NCI-H1436 (cell line): ENCODE measurements around the gene CUL7.
"Not testable (repeated sequence)": the region's sequence is repeated elsewhere in the genome, so short reads cannot be mapped to it uniquely, and the experiment has no call there.

Experiments
- DNase-seq: peaks from one replicate; lab custom pipeline; 2025; lab: John Stamatoyannopoulos, UW

CUL7 gene

GRCh38 chr6:43053545-43054205 is at the start of gene CUL7:
TSS of gene CUL7 (minus strand) at chr6:43053851. CDS start at chr6:43052788, 1,063 bp downstream.
- peak; percentile 86 for DNase-seq

DNA sequence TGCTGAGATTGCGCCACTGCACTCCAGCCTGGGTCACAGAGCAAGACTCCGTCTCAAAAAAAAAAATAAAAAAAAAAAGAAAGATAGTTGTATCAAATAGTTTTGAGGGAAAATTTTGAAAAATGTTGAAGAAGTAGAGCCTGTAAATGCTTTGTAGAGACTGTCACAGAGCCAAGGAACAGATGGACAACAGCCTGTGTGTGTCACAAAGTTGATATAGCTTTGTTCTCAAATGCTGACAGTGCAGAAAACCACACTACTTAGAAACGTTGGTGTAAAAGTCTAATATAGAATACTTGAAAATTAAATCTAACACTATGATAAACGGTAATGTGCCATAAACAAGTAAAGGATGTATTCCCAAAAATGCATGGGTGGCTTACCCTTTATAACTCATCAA is 47.8 kb upstream of the CUL7 start:
- no peak for DNase-seq

DNA sequence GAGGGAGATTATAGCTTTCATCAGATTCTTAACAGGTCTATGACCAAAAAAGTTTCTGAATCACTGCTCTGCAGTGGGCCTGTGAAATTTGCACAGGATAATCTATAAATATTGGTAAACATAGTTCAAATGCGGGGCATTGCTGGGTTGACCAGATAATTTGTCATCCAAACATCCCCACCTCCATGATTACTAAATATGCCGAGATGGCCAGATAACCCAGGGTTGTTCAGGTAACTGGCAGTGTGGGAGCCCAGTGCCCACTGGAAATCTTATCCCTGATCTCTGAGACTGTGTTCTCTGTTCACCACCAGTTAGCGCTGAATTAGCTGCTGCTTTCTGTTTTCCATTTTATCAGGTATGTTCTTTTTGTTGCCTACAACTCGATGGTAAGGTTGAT is 43.9 kb upstream of the CUL7 start:
- no peak for DNase-seq

DNA sequence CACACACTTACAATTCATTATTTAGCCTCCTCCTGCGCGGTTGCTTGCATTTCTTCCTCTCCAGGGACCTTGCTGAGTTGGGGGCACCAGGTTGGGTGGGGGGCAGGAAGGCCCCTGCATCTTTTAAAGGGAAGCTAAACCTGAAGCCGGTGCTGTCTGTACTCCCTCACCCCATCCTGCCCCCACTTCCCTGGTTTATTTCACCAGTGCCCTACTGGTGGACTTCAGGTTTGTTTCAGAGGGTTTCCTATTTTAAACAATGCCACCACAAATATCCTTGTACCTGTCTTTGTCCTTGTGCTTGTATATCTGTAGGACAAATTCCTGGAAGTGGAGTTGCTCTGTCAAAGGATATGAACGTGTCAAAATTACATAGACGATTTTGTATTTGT is 43.4 kb upstream of the CUL7 start:
- DNase-seq: no peak

- no peak for DNase-seq
Observed at GRCh38 chr6:43096451-43097097, 42.9 kb upstream of the CUL7 start.

- DNase-seq: no peak
Observed at GRCh38 chr6:43095939-43096338, 42.3 kb upstream of the CUL7 start.

- DNase-seq: no peak
Observed at GRCh38 chr6:43093436-43094289, 40.0 kb upstream of the CUL7 start.

DNA sequence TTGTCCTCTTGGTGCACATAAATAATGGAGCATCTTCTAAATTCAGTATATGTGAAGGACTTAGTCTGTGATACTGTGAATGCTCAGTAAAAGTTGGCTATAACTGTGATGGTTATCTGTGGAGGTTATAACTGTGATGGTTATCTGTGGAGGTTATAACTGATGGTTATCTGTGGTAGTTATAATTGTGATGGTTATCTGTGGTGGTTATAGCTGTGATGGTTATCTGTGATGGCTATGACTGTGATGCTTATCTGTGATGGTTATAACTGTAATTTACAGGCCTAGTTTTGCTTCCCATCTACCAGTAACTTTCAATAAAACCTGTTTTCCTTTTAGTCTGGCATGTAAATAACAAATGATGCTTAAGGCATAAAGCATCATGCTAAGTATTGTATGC is 39.0 kb upstream of the CUL7 start:
- no peak for DNase-seq

DNA sequence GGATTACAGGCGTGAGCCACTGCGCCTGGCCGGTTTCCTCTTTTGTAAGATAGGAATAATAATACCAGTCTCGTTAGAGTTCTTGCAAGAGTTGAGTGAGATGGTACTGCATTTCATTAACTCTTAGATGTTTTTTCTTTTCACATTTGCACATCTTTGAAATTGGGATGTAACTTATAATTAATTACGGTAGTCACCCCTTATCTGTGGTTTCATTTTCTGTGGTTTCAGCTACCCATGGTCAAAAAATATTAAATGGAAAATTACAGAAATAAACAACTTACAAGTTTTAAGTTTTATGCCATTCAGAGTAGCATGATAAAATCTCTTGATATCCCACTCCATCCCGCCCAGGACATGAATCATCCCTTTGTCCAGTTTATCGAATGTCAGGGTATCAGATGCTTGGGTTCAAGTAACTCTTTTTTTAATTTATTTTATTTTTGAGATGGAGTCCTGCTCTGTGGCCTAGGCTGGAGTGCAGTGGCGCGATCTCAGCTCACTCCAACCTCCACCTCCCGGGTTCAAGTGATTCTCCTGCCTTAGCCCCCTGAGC is 37.9 kb upstream of the CUL7 start:
- no peak for DNase-seq

GRCh38 chr6:43091020-43091419 is 37.4 kb upstream of the CUL7 start:
- no peak for DNase-seq

GRCh38 chr6:43090559-43090956 is 36.9 kb upstream of the CUL7 start:
- no peak for DNase-seq

DNA sequence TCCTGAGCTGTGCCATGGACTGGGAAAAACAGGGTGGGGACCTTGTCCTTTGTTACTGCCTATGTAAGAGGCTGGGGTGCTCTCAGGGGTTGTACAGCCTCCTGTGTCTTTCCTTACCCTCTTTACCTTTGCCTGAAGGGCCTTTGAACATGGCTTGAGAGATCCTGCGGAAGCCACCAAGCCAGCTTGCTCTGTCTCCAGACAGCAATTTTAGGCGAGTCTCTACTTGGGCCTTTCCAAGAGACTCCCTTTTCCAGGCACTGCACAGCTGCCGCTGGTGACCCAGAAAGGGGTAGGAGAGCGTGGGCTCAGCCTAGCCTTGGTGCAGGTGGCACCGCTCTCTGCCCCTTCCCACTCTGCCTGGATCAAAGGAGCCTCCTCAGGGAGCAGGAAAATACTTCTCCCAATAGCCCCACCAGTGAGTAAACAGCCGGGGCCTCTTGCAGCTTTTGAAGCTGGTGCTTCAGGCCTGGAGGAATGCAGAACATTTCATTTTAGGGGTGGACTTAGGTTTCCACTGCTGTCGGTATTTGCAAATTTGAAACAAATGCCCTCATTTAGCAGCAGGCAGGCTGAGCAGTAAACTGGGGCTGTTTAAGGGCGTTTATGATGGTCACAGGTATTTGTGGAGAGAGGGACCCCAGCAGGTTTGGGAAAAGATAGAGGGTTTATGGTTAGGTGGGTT is 36.4 kb upstream of the CUL7 start:
- DNase-seq: no peak

- DNase-seq: no peak
Observed at GRCh38 chr6:43089467-43089866, 35.8 kb upstream of the CUL7 start.

DNA sequence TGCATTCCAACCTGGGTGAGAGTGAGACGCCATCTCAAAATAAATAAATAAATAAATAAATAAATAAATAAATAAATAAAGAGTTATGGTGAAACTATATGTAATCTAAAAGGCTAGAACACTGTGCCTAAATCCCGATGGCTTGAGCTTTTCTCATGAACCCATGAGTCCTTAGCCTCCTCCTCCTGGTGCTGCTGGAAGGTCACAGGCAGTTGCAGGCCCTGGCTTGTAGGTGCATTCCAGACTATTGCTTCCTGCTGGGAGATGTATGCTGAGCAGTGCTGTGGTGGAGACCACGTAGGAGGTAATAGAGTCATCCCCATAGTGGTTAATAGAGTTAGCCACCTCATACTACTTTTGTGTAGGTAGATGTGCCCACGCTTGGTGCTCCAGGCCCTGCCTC is 35.0 kb upstream of the CUL7 start:
- DNase-seq: no peak

- DNase-seq: no peak
Observed at GRCh38 chr6:43086022-43086658, 32.5 kb upstream of the CUL7 start.

- no peak for DNase-seq
Observed at GRCh38 chr6:43082806-43083655, 29.4 kb upstream of the CUL7 start.

DNA sequence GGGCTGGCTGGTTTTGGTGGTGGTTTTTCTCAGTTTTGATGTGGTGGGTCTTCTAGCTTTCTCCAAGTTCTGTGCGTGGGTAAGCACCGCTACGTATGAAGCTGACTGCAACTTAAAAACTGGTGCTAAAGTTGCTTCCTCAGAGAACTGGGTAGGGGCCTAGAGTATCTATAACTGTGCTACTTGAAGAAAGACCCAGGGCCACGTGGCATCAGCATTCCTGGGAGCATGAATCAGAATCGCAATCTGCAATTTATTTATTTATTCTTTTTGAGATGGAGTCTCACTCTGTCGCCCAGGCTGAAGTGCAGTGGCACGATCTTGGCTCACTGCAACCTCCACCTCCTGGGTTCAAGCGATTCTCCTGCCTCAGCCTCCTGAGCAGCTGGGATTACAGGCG is 28.3 kb upstream of the CUL7 start:
- not testable (repeated sequence) for DNase-seq

DNA sequence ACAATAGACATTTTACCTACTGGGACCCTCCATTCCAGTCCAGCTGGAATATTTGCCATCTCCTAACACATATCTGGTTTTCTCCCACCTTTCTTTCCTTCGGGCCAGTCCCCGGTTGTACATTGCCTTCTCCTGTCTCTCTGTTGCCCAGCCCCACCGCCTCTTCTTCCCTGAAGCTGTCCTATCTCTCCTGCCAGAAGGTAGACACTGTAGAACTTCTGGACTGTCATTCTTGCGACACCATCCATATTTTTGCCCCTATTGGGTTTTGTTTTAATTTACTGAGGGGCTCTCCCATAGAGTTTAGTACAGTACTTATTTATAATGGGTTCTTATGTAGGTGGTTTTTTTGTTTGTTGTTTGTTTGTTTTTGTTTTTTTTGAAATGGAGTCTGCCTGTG is 27.4 kb upstream of the CUL7 start:
- no peak for DNase-seq

DNA sequence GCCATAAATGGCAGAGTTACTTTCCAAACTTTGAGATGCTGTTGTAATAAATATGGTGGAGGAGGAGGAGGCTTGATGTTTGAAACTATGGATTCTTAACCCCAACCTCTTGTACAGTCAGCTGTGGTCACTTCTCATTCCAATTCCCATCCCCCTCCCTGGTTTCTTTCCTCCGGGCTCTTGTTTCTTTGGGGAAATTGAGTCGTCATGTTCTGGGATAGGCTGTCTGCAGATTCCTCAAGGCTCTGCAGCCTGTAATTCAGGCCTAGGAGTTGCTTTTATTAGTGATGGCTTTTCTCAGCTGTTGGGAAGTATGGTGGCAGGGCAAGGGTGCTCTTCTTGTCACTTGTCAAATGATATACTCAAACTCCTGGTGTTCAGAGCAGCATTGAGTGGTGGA is 25.0 kb upstream of the CUL7 start:
- DNase-seq: no peak

GRCh38 chr6:43077981-43078511 is 24.4 kb upstream of the CUL7 start:
- DNase-seq: no peak
